AG04450 (cell line): ENCODE data around the gene ABCB11. TPM values are rescaled to one million over a fixed set of nuclear protein-coding genes. Genes with fewer than 3 reads are reported as not detected.

Experiments
- CTCF ChIA-PET: fragments of 300-600, 350-600 bp; formaldehyde crosslinking; extraction: SDS; loops from one replicate; lab custom pipeline; 2022; ENCODE audit warnings: antibody characterized with exemption, inconsistent platforms; lab: Charles Lee
- POLR2A ChIA-PET: fragments of 350-600 bp; formaldehyde crosslinking; extraction: SDS; loops from one replicate; lab custom pipeline; 2021; ENCODE audit warnings: antibody characterized with exemption, inconsistent platforms; lab: Yijun Ruan, JAX
- DNase-seq: peaks from one replicate; pipeline ENCODE4 v3.0.0-alpha.2; 2011; ENCODE audit warnings: low read depth, low spot score
- H3K27ac ChIP-seq: one replicate; pipeline ENCODE4 v1.5.1; 2012; ENCODE audit warnings: low read depth, low read length, control low read depth
- H3K27me3 ChIP-seq: one replicate; pipeline ENCODE4 v1.6.0; 2012; ENCODE audit warnings: low read length; ENCODE audit not compliant: control insufficient read depth, insufficient read depth
- H3K4me3 ChIP-seq: 2 replicates; pipeline ENCODE4 v1.5.1; 2011; ENCODE audit warnings: mild to moderate bottlenecking, low read depth, low read length, control low read depth
- H3K9me3 ChIP-seq: 2 replicates; pipeline ENCODE4 v1.5.1; 2012; ENCODE audit warnings: low read length; ENCODE audit not compliant: control insufficient read depth, insufficient read depth
- CTCF ChIP-seq: IDR thresholded peaks from 2 replicates; pipeline ENCODE4 v1.5.1; 2011; ENCODE audit warnings: low read depth, low read length, control low read depth, inconsistent platforms
- polyA plus RNA-seq: library from polyadenylated mRNA; depleted of rRNA; stranded (reverse); fragments of >200 nt; gene quantifications from 2 replicates; pipeline ENCODE4 v1.2.3, GENCODE V29; 2011

ABCB11 gene
- polyA plus RNA-seq, 1 experiment: not detected

GRCh38 chr2:168929031-168929430 lies 102.1 kb downstream of the ABCB11 start:
- Histone ChIP-seq H3K27ac (no peak overlapping the region), H3K9me3 (no peaks in the 10 kb centered on the region)
- CTCF ChIA-PET: no interaction called here

GRCh38 chr2:168928113-168928831 lies 102.9 kb downstream of the ABCB11 start:
- H3K9me3 ChIP-seq: no peaks in the 10 kb centered on the region
- no peak overlapping the region for H3K4me3 ChIP-seq
- ChIA-PET POLR2A (no interaction called here), CTCF (interaction anchor here (1.1 kb wide), 1 partner anchor 154 kb away, joined by 4 read pairs; no protein-coding TSS in a partner anchor)
- no peaks in the 10 kb centered on the region for H3K27me3 ChIP-seq
- no peak overlapping the region for H3K27ac ChIP-seq
- no peak for TF ChIP-seq CTCF
- no peak for DNase-seq

More at GRCh38 chr2:168929031-168929430, 102.1 kb downstream of the ABCB11 start:
- POLR2A ChIA-PET: no interaction called here
- Histone ChIP-seq H3K27me3 (no peaks in the 10 kb centered on the region), H3K4me3 (no peak overlapping the region)
- no peak for DNase-seq
- TF ChIP-seq CTCF: no peak

- H3K27me3 ChIP-seq: no peaks in the 10 kb centered on the region
- no peak overlapping the region for H3K27ac ChIP-seq
- no peak for TF ChIP-seq CTCF
- no peak for DNase-seq
- H3K9me3 ChIP-seq: no peaks in the 10 kb centered on the region
- ChIA-PET POLR2A (no interaction called here), CTCF (interaction anchor here (0.6 kb wide), 1 partner anchor 87 kb away, joined by 3 read pairs; no protein-coding TSS in a partner anchor)
- H3K4me3 ChIP-seq: no peak overlapping the region
Observed at GRCh38 chr2:168926621-168927386, 104.3 kb downstream of the ABCB11 start.

- ChIA-PET CTCF (interaction anchor here (0.7 to 3.7 kb wide), 12 partner anchors 9 to 579 kb away, joined by 3 to 75 read pairs (median 6); partner anchors contain the start of gene SPC25), POLR2A (no interaction called here)
- Histone ChIP-seq H3K4me3 (no peak overlapping the region), H3K27me3 (no peaks in the 10 kb centered on the region), H3K27ac (no peak overlapping the region), H3K9me3 (no peaks in the 10 kb centered on the region)
- TF ChIP-seq CTCF: peak; percentile 58
- peak; percentile 10 for DNase-seq
Observed at GRCh38 chr2:168920504-168921157, 110.5 kb downstream of the ABCB11 start.
